Trophoblast cell (in vitro differentiated cells and primary cell): ENCODE results near the gene ADAMTSL1.

ENCODE experiments used
- DNase-seq, 2 donors: peaks; one replicate each; pipeline ENCODE4 v3.0.0-alpha.2; 2016
- H2AFZ ChIP-seq: 2 replicates; pipeline ENCODE4 v1.6.1; 2013; ENCODE audit warnings: low read length, moderate library complexity, mild to moderate bottlenecking; ENCODE audit not compliant: insufficient read depth, poor library complexity
- H2AK5ac ChIP-seq: 2 replicates; pipeline ENCODE4 v1.6.1; 2013; ENCODE audit warnings: mild to moderate bottlenecking, low read length
- H2BK120ac ChIP-seq: 2 replicates; pipeline ENCODE4 v1.6.1; 2013; ENCODE audit warnings: low read length, mild to moderate bottlenecking, moderate library complexity; ENCODE audit not compliant: insufficient read depth, poor library complexity
- H2BK12ac ChIP-seq: 2 replicates; pipeline ENCODE4 v1.6.1; 2013; ENCODE audit warnings: mild to moderate bottlenecking, low read length, moderate library complexity
- H2BK5ac ChIP-seq: 2 replicates; pipeline ENCODE4 v1.6.1; 2013; ENCODE audit warnings: low read length, low read depth, moderate library complexity, mild to moderate bottlenecking; ENCODE audit not compliant: poor library complexity
- H3K14ac ChIP-seq: 2 replicates; pipeline ENCODE4 v1.6.1; 2013; ENCODE audit warnings: mild to moderate bottlenecking, low read length
- H3K18ac ChIP-seq: 2 replicates; pipeline ENCODE4 v1.6.1; 2013; ENCODE audit warnings: mild to moderate bottlenecking, low read length
- H3K23ac ChIP-seq: 2 replicates; pipeline ENCODE4 v1.6.1; 2013; ENCODE audit warnings: low read length
- H3K27ac ChIP-seq: 2 replicates; pipeline ENCODE4 v1.5.1; 2013; ENCODE audit warnings: low read depth, mild to moderate bottlenecking, inconsistent platforms, low read length, moderate library complexity
- H3K27me3 ChIP-seq: 2 replicates; pipeline ENCODE4 v1.6.1; 2013; ENCODE audit warnings: inconsistent platforms, mild to moderate bottlenecking, low read length, moderate library complexity; ENCODE audit not compliant: insufficient read depth
- H3K36me3 ChIP-seq, 2 experiments: 1 replicate in 1 of 2; 2 replicates in 1 of 2; pipeline ENCODE4 v1.6.1; 2013; ENCODE audit warnings: low read length in 2 of 2, mild to moderate bottlenecking in 2 of 2, moderate library complexity in 1 of 2; ENCODE audit not compliant: insufficient read depth in 2 of 2, control insufficient read depth in 1 of 2
- H3K4ac ChIP-seq: 2 replicates; pipeline ENCODE4 v1.6.1; 2013; ENCODE audit warnings: low read depth, mild to moderate bottlenecking, low read length, moderate library complexity
- H3K4me1 ChIP-seq, 2 experiments: 1 replicate in 1 of 2; 2 replicates in 1 of 2; pipeline ENCODE4 v1.6.1; 2013; ENCODE audit warnings: low read length in 2 of 2, mild to moderate bottlenecking in 2 of 2, moderate library complexity in 1 of 2; ENCODE audit not compliant: insufficient read depth in 2 of 2, control insufficient read depth in 1 of 2
- H3K4me2 ChIP-seq: 2 replicates; pipeline ENCODE4 v1.6.1; 2013; ENCODE audit warnings: inconsistent platforms, mild to moderate bottlenecking, low read length, moderate library complexity
- H3K4me3 ChIP-seq: 2 replicates; pipeline ENCODE4 v1.5.1; 2013; ENCODE audit warnings: mild to moderate bottlenecking, low read depth, low read length, inconsistent platforms
- H3K79me1 ChIP-seq: one replicate; pipeline ENCODE4 v1.6.1; 2013; ENCODE audit warnings: low read length
- H3K79me2 ChIP-seq: 2 replicates; pipeline ENCODE4 v1.6.1; 2013; ENCODE audit warnings: low read length, mild to moderate bottlenecking; ENCODE audit not compliant: control insufficient read depth, insufficient read depth, poor library complexity
- H3K9ac ChIP-seq: 2 replicates; pipeline ENCODE4 v1.6.1; 2013; ENCODE audit warnings: mild to moderate bottlenecking, low read length
- H3K9me3 ChIP-seq: 2 replicates; pipeline ENCODE4 v1.6.1; 2013; ENCODE audit warnings: low read depth, mild to moderate bottlenecking, control low read depth, inconsistent platforms, low read length; ENCODE audit not compliant: insufficient read depth
- H4K12ac ChIP-seq: 2 replicates; pipeline ENCODE4 v1.6.1; 2013; ENCODE audit warnings: low read depth, mild to moderate bottlenecking, low read length, moderate library complexity
- H4K8ac ChIP-seq: 2 replicates; pipeline ENCODE4 v1.6.1; 2013; ENCODE audit warnings: low read depth, mild to moderate bottlenecking, low read length, moderate library complexity
- H4K91ac ChIP-seq: one replicate; pipeline ENCODE4 v1.6.1; 2013; ENCODE audit warnings: low read depth, mild to moderate bottlenecking, low read length, moderate library complexity
- WGBS: extraction: QIAGEN DNeasy Blood & Tissue Kit; methylation state at CpG from one replicate; pipeline ENCODE4 v1.1.7; 2013; ENCODE audit warnings: missing lambda C conversion rate; ENCODE audit not compliant: insufficient read length, insufficient coverage; ENCODE audit errors: extremely low coverage; 5-methylcytosine and 5-hydroxymethylcytosine counted together

ADAMTSL1 gene

GRCh38 chr9:18896531-18897179, 422.7 kb downstream of the ADAMTSL1 start:
- Histone ChIP-seq H3K23ac (no peak overlapping the region), H2AK5ac (no peak overlapping the region)

GRCh38 chr9:18903450-18903849, 429.5 kb downstream of the ADAMTSL1 start:
- H3K4me1 ChIP-seq = no peaks in the 10 kb centered on the region
- H3K27ac ChIP-seq = no peak overlapping the region
- no CpG with 5 or more reads among the region's 2 CpGs for WGBS
- no peak overlapping the region for H3K9ac ChIP-seq
- no peak overlapping the region for H2BK120ac ChIP-seq
- DNase-seq = no peak
- no peak overlapping the region for H4K12ac ChIP-seq
- no peak overlapping the region for H3K14ac ChIP-seq
- no peak overlapping the region for H3K4ac ChIP-seq
- no peaks in the 10 kb centered on the region for H3K36me3 ChIP-seq
- no peak overlapping the region for H3K23ac ChIP-seq
- peaks cover 3% of the 10 kb centered on the region for H3K9me3 ChIP-seq
- H3K4me3 ChIP-seq = no peak overlapping the region
- no peak overlapping the region for H4K8ac ChIP-seq
- H4K91ac ChIP-seq = no peak overlapping the region
- no peak overlapping the region for H2AK5ac ChIP-seq
- H2BK5ac ChIP-seq = no peak overlapping the region
- H3K79me2 ChIP-seq = no peaks in the 10 kb centered on the region
- no peaks in the 10 kb centered on the region for H3K79me1 ChIP-seq
- no peak overlapping the region for H3K4me2 ChIP-seq
- no peaks in the 10 kb centered on the region for H3K27me3 ChIP-seq
- H2BK12ac ChIP-seq = no peak overlapping the region
- H3K18ac ChIP-seq = no peak overlapping the region
- H2AFZ ChIP-seq = no peak overlapping the region

More at GRCh38 chr9:18896531-18897179, 422.7 kb downstream of the ADAMTSL1 start:
- Histone ChIP-seq H3K9ac (no peak overlapping the region), H2AFZ (no peak overlapping the region), H3K4ac (no peak overlapping the region), H3K4me2 (no peak overlapping the region), H3K27me3 (no peaks in the 10 kb centered on the region), H3K18ac (no peak overlapping the region), H3K79me1 (no peaks in the 10 kb centered on the region), H3K14ac (no peak overlapping the region), H2BK120ac (no peak overlapping the region), H3K9me3 (peaks cover 10% of the 10 kb centered on the region), H4K12ac (no peak overlapping the region), H3K4me1 (no peaks in the 10 kb centered on the region), H2BK5ac (no peak overlapping the region), H3K4me3 (no peak overlapping the region), H3K27ac (no peak overlapping the region), H2BK12ac (no peak overlapping the region), H4K91ac (no peak overlapping the region), H4K8ac (no peak overlapping the region), H3K79me2 (no peaks in the 10 kb centered on the region), H3K36me3 (no peaks in the 10 kb centered on the region)
- no peak for DNase-seq
- WGBS = no CpG with 5 or more reads among the region's 2 CpGs

- H3K23ac ChIP-seq = no peak overlapping the region
- H2BK120ac ChIP-seq = no peak overlapping the region
- H3K27me3 ChIP-seq = no peaks in the 10 kb centered on the region
- no peak overlapping the region for H3K14ac ChIP-seq
- no peak overlapping the region for H3K27ac ChIP-seq
- no peak overlapping the region for H3K9ac ChIP-seq
- H3K4me1 ChIP-seq = no peaks in the 10 kb centered on the region
- no peak for DNase-seq
- no peaks in the 10 kb centered on the region for H3K79me2 ChIP-seq
- no peak overlapping the region for H4K8ac ChIP-seq
- WGBS = no CpG with 5 or more reads among the region's 11 CpGs
- no peak overlapping the region for H3K4ac ChIP-seq
- H3K4me3 ChIP-seq = no peak overlapping the region
- H2BK12ac ChIP-seq = no peak overlapping the region
- no peak overlapping the region for H4K12ac ChIP-seq
- H3K79me1 ChIP-seq = no peaks in the 10 kb centered on the region
- no peak overlapping the region for H2AK5ac ChIP-seq
- no peak overlapping the region for H4K91ac ChIP-seq
- peaks cover 3% of the 10 kb centered on the region for H3K9me3 ChIP-seq
- H2AFZ ChIP-seq = no peak overlapping the region
- H2BK5ac ChIP-seq = no peak overlapping the region
- no peak overlapping the region for H3K18ac ChIP-seq
- no peaks in the 10 kb centered on the region for H3K36me3 ChIP-seq
- H3K4me2 ChIP-seq = no peak overlapping the region
Measured at GRCh38 chr9:18905028-18905882, 431.3 kb downstream of the ADAMTSL1 start.

- Histone ChIP-seq H3K4ac (no peak overlapping the region), H3K9me3 (peaks cover 3% of the 10 kb centered on the region), H4K91ac (no peak overlapping the region), H4K8ac (no peak overlapping the region), H3K27me3 (no peaks in the 10 kb centered on the region), H3K4me2 (no peak overlapping the region), H3K4me3 (no peak overlapping the region), H2BK5ac (no peak overlapping the region), H3K4me1 (no peaks in the 10 kb centered on the region), H2AK5ac (no peak overlapping the region), H3K18ac (no peak overlapping the region), H2BK12ac (no peak overlapping the region), H2BK120ac (no peak overlapping the region), H3K79me2 (no peaks in the 10 kb centered on the region), H4K12ac (no peak overlapping the region), H3K14ac (no peak overlapping the region), H2AFZ (no peak overlapping the region), H3K79me1 (no peaks in the 10 kb centered on the region), H3K23ac (no peak overlapping the region), H3K27ac (no peak overlapping the region), H3K9ac (no peak overlapping the region), H3K36me3 (no peaks in the 10 kb centered on the region)
- no CpG with 5 or more reads among the region's 9 CpGs for WGBS
- no peak for DNase-seq
Measured at GRCh38 chr9:18905883-18906629, 432.1 kb downstream of the ADAMTSL1 start.
